Neural cell (in vitro differentiated cells): ENCODE results near the gene PCSK9. TPM values are rescaled to one million over a fixed set of nuclear protein-coding genes. Genes with fewer than 3 reads are reported as not detected.

Experiments used
- H2AFZ ChIP-seq: fragments of 200-600, 300-800 bp; sonication (generic), shearing (Covaris generic); 2 replicates; pipeline ENCODE4 v1.6.0; 2014; ENCODE audit warnings: low read depth, mild to moderate bottlenecking, antibody characterized with exemption, low read length, moderate library complexity
- H3F3A ChIP-seq: fragments of 200-600 bp; shearing (Covaris generic); 2 replicates; pipeline ENCODE4 v1.6.1; 2016; ENCODE audit warnings: mild to moderate bottlenecking, moderate library complexity, mixed read lengths, antibody characterized with exemption, low read length; ENCODE audit not compliant: insufficient read depth, poor library complexity, severe bottlenecking
- H3K27ac ChIP-seq: fragments of 200-600, 300-800 bp; sonication (generic), shearing (Covaris generic); 2 replicates; pipeline ENCODE4 v1.5.1; 2014; ENCODE audit warnings: mild to moderate bottlenecking, low read length, moderate library complexity
- H3K27me3 ChIP-seq: fragments of 300-800, 200-600 bp; sonication (generic), shearing (Covaris generic); 2 replicates; pipeline ENCODE4 v1.6.0; 2014; ENCODE audit warnings: mild to moderate bottlenecking, low read depth, low read length, moderate library complexity; ENCODE audit not compliant: insufficient read depth
- H3K36me3 ChIP-seq: fragments of 300-800, 200-600 bp; sonication (generic), shearing (Covaris generic); 2 replicates; pipeline ENCODE4 v1.5.1; 2014; ENCODE audit warnings: mild to moderate bottlenecking, antibody characterized with exemption, low read length, moderate library complexity; ENCODE audit not compliant: insufficient read depth
- H3K4me2 ChIP-seq: fragments of 300-800, 200-600 bp; sonication (generic), shearing (Covaris generic); 2 replicates; pipeline ENCODE4 v1.6.0; 2014; ENCODE audit warnings: mild to moderate bottlenecking, low read length
- H3K4me3 ChIP-seq: fragments of 300-800, 200-600 bp; sonication (generic), shearing (Covaris generic); 2 replicates; pipeline ENCODE4 v1.5.1; 2014; ENCODE audit warnings: mild to moderate bottlenecking, low read length, moderate library complexity
- H3K79me2 ChIP-seq: fragments of 200-600 bp; shearing (Covaris generic); replicated peaks from 2 replicates; pipeline ENCODE4 v1.6.0; 2014; ENCODE audit warnings: mild to moderate bottlenecking, low read length, moderate library complexity; ENCODE audit not compliant: insufficient read depth
- H3K9ac ChIP-seq: fragments of 300-800, 200-600 bp; sonication (generic), shearing (Covaris generic); 2 replicates; pipeline ENCODE4 v1.6.1; 2016; ENCODE audit warnings: mild to moderate bottlenecking, low read length, mixed read lengths
- H3K9me2 ChIP-seq: fragments of 200-600 bp; shearing (Covaris generic); 2 replicates; pipeline ENCODE4 v1.6.1; 2016; ENCODE audit warnings: mild to moderate bottlenecking, low read length, mixed read lengths; ENCODE audit not compliant: insufficient read depth
- H3K9me3 ChIP-seq: fragments of 200-600, 300-800 bp; sonication (generic), shearing (Covaris generic); 2 replicates; pipeline ENCODE4 v1.6.1; 2016; ENCODE audit warnings: mild to moderate bottlenecking, mixed run types, low read length, moderate library complexity, mixed read lengths
- H4K20me1 ChIP-seq: fragments of 200-600 bp; shearing (Covaris generic); 2 replicates; pipeline ENCODE4 v1.6.1; 2016; ENCODE audit warnings: mild to moderate bottlenecking, mixed run types; ENCODE audit not compliant: insufficient read depth
- EP300 ChIP-seq: fragments of 450-650 bp; conservative IDR thresholded peaks from 2 replicates; pipeline ENCODE4 v1.6.1; 2014; ENCODE audit warnings: antibody characterized with exemption, mild to moderate bottlenecking, moderate library complexity; ENCODE audit not compliant: poor library complexity, severe bottlenecking
- EZH2 ChIP-seq: fragments of 200-600, 300-800 bp; shearing (Covaris generic), sonication (generic); IDR thresholded peaks from 2 replicates; pipeline ENCODE4 v1.6.1; 2014; ENCODE audit warnings: antibody characterized with exemption, low read length, borderline replicate concordance, mild to moderate bottlenecking; ENCODE audit not compliant: insufficient read depth, poor library complexity, severe bottlenecking
- MXI1 ChIP-seq: fragments of 450-650 bp; conservative IDR thresholded peaks from 2 replicates; pipeline ENCODE4 v1.6.1; 2014; ENCODE audit warnings: antibody characterized with exemption, mild to moderate bottlenecking; ENCODE audit not compliant: poor library complexity, severe bottlenecking
- POLR2AphosphoS5 ChIP-seq: IDR thresholded peaks from 2 replicates; pipeline ENCODE4 v1.6.1; 2012
- RAD21 ChIP-seq: fragments of 450-650 bp; conservative IDR thresholded peaks from 2 replicates; pipeline ENCODE4 v1.6.1; 2014; ENCODE audit warnings: antibody characterized with exemption, mild to moderate bottlenecking, moderate library complexity
- SMC3 ChIP-seq: fragments of 450-650 bp; conservative IDR thresholded peaks from 2 replicates; pipeline ENCODE4 v1.6.1; 2014; ENCODE audit warnings: antibody characterized with exemption, mild to moderate bottlenecking, moderate library complexity; ENCODE audit not compliant: poor library complexity
- TAF1 ChIP-seq: IDR thresholded peaks from 2 replicates; pipeline ENCODE4 v1.6.1; 2012; ENCODE audit warnings: low read depth
- polyA plus RNA-seq: library from polyadenylated mRNA; depleted of rRNA; stranded (reverse); fragments of >200 nt; gene quantifications from 2 replicates; pipeline ENCODE4 v1.2.3, GENCODE V29; 2014
- TF ChIP-seq, protein P1 (sequence below): IDR thresholded peaks from 2 replicates; pipeline ENCODE4 v1.6.1; 2012; ENCODE audit warnings: borderline replicate concordance
- TF ChIP-seq, protein P2 (sequence below): fragments of 450-650 bp; IDR thresholded peaks from 2 replicates; pipeline ENCODE4 v1.5.1; 2014; ENCODE audit warnings: antibody characterized with exemption, mild to moderate bottlenecking, moderate library complexity; ENCODE audit not compliant: poor library complexity, severe bottlenecking

Gene PCSK9
- polyA plus RNA-seq, 1 donor from 2014 or later, result not detected

DNA sequence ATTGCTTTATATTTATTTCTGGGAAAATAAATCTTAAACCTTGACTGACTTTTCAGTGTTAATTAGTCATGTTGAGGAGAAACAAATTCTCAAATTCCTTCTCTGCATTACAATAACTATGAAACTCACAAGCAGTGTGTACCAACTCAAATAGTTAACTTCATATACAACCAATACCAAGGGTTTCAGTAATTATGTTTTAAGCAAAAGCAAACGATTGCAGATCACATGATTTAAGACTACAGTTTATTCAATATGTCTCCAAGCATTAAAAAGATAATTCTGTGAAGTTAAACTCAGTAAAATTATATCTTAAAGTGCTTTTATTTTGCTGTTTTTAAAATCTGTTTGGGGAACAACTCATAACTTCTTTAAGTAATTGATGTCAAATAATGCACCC, 28.6 kb downstream of the PCSK9 start:
- Histone ChIP-seq H3K4me2 (no peak overlapping the region), H3K36me3 (peaks cover 4% of the 10 kb centered on the region), H3F3A (no peaks in the 10 kb centered on the region), H3K9ac (no peak overlapping the region), H3K27me3 (no peaks in the 10 kb centered on the region), H2AFZ (no peak overlapping the region), H3K9me3 (no peaks in the 10 kb centered on the region), H3K27ac (no peak overlapping the region), H4K20me1 (no peaks in the 10 kb centered on the region), H3K9me2 (no peaks in the 10 kb centered on the region), H3K4me3 (no peak overlapping the region), H3K79me2 (no peaks in the 10 kb centered on the region)
- TF ChIP-seq, protein P1, sequence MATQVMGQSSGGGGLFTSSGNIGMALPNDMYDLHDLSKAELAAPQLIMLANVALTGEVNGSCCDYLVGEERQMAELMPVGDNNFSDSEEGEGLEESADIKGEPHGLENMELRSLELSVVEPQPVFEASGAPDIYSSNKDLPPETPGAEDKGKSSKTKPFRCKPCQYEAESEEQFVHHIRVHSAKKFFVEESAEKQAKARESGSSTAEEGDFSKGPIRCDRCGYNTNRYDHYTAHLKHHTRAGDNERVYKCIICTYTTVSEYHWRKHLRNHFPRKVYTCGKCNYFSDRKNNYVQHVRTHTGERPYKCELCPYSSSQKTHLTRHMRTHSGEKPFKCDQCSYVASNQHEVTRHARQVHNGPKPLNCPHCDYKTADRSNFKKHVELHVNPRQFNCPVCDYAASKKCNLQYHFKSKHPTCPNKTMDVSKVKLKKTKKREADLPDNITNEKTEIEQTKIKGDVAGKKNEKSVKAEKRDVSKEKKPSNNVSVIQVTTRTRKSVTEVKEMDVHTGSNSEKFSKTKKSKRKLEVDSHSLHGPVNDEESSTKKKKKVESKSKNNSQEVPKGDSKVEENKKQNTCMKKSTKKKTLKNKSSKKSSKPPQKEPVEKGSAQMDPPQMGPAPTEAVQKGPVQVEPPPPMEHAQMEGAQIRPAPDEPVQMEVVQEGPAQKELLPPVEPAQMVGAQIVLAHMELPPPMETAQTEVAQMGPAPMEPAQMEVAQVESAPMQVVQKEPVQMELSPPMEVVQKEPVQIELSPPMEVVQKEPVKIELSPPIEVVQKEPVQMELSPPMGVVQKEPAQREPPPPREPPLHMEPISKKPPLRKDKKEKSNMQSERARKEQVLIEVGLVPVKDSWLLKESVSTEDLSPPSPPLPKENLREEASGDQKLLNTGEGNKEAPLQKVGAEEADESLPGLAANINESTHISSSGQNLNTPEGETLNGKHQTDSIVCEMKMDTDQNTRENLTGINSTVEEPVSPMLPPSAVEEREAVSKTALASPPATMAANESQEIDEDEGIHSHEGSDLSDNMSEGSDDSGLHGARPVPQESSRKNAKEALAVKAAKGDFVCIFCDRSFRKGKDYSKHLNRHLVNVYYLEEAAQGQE, result no peak
- TF ChIP-seq RAD21 (no peak), SMC3 (no peak), TAF1 (no peak), POLR2AphosphoS5 (no peak), EP300 (no peak), EZH2 (no peak), MXI1 (no peak)
- TF ChIP-seq, protein P2, sequence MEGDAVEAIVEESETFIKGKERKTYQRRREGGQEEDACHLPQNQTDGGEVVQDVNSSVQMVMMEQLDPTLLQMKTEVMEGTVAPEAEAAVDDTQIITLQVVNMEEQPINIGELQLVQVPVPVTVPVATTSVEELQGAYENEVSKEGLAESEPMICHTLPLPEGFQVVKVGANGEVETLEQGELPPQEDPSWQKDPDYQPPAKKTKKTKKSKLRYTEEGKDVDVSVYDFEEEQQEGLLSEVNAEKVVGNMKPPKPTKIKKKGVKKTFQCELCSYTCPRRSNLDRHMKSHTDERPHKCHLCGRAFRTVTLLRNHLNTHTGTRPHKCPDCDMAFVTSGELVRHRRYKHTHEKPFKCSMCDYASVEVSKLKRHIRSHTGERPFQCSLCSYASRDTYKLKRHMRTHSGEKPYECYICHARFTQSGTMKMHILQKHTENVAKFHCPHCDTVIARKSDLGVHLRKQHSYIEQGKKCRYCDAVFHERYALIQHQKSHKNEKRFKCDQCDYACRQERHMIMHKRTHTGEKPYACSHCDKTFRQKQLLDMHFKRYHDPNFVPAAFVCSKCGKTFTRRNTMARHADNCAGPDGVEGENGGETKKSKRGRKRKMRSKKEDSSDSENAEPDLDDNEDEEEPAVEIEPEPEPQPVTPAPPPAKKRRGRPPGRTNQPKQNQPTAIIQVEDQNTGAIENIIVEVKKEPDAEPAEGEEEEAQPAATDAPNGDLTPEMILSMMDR, result no peak

DNA sequence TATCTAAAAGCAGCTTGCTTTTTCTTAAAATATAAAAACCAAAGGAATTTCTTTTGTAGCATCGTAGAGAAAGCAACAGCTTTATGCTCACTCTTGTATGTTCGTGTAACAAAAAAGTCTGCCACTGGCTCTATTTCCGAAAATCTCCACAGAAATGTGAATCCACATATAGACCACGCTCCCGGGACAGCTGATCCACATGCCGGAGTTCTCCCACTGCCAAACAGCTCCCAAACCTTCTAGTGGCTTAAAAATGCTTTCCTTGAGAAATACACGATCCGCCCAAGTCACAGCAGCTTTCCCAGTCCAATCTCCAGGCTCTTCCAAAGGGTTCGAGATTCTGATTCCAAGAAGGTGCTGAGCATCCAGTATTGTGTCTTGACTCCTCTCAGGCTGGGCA, 29.3 kb downstream of the PCSK9 start:
- Histone ChIP-seq H3K9ac (no peak overlapping the region), H4K20me1 (no peaks in the 10 kb centered on the region), H3K4me2 (no peak overlapping the region), H3F3A (no peaks in the 10 kb centered on the region), H3K79me2 (no peaks in the 10 kb centered on the region), H3K4me3 (no peak overlapping the region), H3K27me3 (no peaks in the 10 kb centered on the region), H2AFZ (no peak overlapping the region), H3K9me2 (no peaks in the 10 kb centered on the region), H3K27ac (no peak overlapping the region), H3K36me3 (peaks cover 4% of the 10 kb centered on the region), H3K9me3 (no peaks in the 10 kb centered on the region)
- no peak for TF ChIP-seq TAF1
- TF ChIP-seq POLR2AphosphoS5, result no peak
- no peak for TF ChIP-seq MXI1
- no peak for TF ChIP-seq EP300
- TF ChIP-seq, protein P2, result no peak
- TF ChIP-seq SMC3, result no peak
- TF ChIP-seq EZH2, result no peak
- TF ChIP-seq, protein P1, result no peak
- TF ChIP-seq RAD21, result no peak
